Fibroblast of pulmonary artery (primary cell): Measurements from ENCODE around the gene CXCR6.

Source experiments
- DNase-seq: peaks from one replicate; pipeline ENCODE4 v3.0.0-alpha.2; 2010; ENCODE audit warnings: low read depth
- H3K4me3 ChIP-seq: replicated peaks from 2 replicates; pipeline ENCODE4 v1.5.1; 2011; ENCODE audit warnings: low read depth, mild to moderate bottlenecking, control low read depth, low read length, moderate library complexity
- CTCF ChIP-seq: IDR thresholded peaks from 2 replicates; pipeline ENCODE4 v1.5.1; 2011; ENCODE audit warnings: mild to moderate bottlenecking, control low read depth, low read length, inconsistent platforms; ENCODE audit errors: missing control alignments

Gene CXCR6

GRCh38 chr3:45943207-45943846 is at the start of gene CXCR6:
CXCR6 (plus strand) TSS chr3:45943464; CDS start chr3:45946482, 3,018 bp downstream.
- TF ChIP-seq CTCF = no peak
- H3K4me3 ChIP-seq = no peak within 1 kb of the TSS
- DNase-seq = no peak

- no peak for DNase-seq
- TF ChIP-seq CTCF = no peak
- H3K4me3 ChIP-seq = no peak overlapping the region
These were observed 49.2 kb upstream of the CXCR6 start for GRCh38 chr3:45894015-45894414.

- no peak overlapping the region for H3K4me3 ChIP-seq
- DNase-seq = no peak
- TF ChIP-seq CTCF = no peak
These were observed 47.4 kb upstream of the CXCR6 start for GRCh38 chr3:45895686-45896468.

- peak; percentile 32 for DNase-seq
- H3K4me3 ChIP-seq = no peak overlapping the region
- TF ChIP-seq CTCF = no peak
These were observed 46.3 kb upstream of the CXCR6 start for GRCh38 chr3:45896956-45897355.

- no peak for TF ChIP-seq CTCF
- DNase-seq = no peak
- no peak overlapping the region for H3K4me3 ChIP-seq
These were observed 38.3 kb upstream of the CXCR6 start for GRCh38 chr3:45904931-45905330.

- no peak for DNase-seq
- no peak for TF ChIP-seq CTCF
- no peak overlapping the region for H3K4me3 ChIP-seq
These were observed 37.5 kb upstream of the CXCR6 start for GRCh38 chr3:45905755-45906154.
